GM18519 (cell line): Measurements from ENCODE around the gene BLOC1S5.

Source experiments
- ATAC-seq: cut with Tn5 transposase; IDR thresholded peaks from one replicate; pipeline ENCODE4 v1.9.1; 2021; ENCODE audit warnings: mild to moderate bottlenecking, moderate library complexity; ENCODE audit not compliant: unreplicated experiment, low FRiP score

Gene BLOC1S5

GRCh38 chr6:8082954-8083858 is 19.0 kb upstream of the BLOC1S5 start:
- ATAC-seq, result no peak

- ATAC-seq, result no peak
Measured at GRCh38 chr6:8082572-8082953, 18.4 kb upstream of the BLOC1S5 start.

GRCh38 chr6:8080362-8081151 is 16.4 kb upstream of the BLOC1S5 start:
- ATAC-seq, result no peak

GRCh38 chr6:8079126-8079525 is 14.9 kb upstream of the BLOC1S5 start:
- ATAC-seq, result no peak

- ATAC-seq, result no peak
Measured at GRCh38 chr6:8077991-8078390, 13.8 kb upstream of the BLOC1S5 start.

- no peak for ATAC-seq
Measured at GRCh38 chr6:8075704-8076103, 11.5 kb upstream of the BLOC1S5 start.

- ATAC-seq, result no peak
Measured at GRCh38 chr6:8075185-8075584, 11.0 kb upstream of the BLOC1S5 start.

- ATAC-seq, result no peak
Measured at GRCh38 chr6:8074213-8074612, 10.0 kb upstream of the BLOC1S5 start.

- ATAC-seq, result no peak
Measured at GRCh38 chr6:8073758-8074157, 9.6 kb upstream of the BLOC1S5 start.

- ATAC-seq, result no peak
Measured at GRCh38 chr6:8070718-8071117, 6.5 kb upstream of the BLOC1S5 start.

- ATAC-seq, result no peak
Measured at GRCh38 chr6:8069631-8070284, 5.6 kb upstream of the BLOC1S5 start.

GRCh38 chr6:8069151-8069550 is 5.0 kb upstream of the BLOC1S5 start:
- no peak for ATAC-seq

GRCh38 chr6:8066108-8066507 is 1.9 kb upstream of the BLOC1S5 start:
- no peak for ATAC-seq

- ATAC-seq, result peak; percentile 68
Measured at GRCh38 chr6:8065519-8065911, 1.3 kb upstream of the BLOC1S5 start.

- no peak for ATAC-seq
Measured at GRCh38 chr6:8064638-8065518, 689 bp upstream of the BLOC1S5 start.

GRCh38 chr6:8061736-8062135 is 2.5 kb downstream of the BLOC1S5 start:
- no peak for ATAC-seq

GRCh38 chr6:8060346-8060745 is 3.8 kb downstream of the BLOC1S5 start:
- no peak for ATAC-seq

- no peak for ATAC-seq
Measured at GRCh38 chr6:8059129-8059528, 5.1 kb downstream of the BLOC1S5 start.

- ATAC-seq, result no peak
Measured at GRCh38 chr6:8057793-8058192, 6.4 kb downstream of the BLOC1S5 start.

GRCh38 chr6:8057263-8057662 is 6.9 kb downstream of the BLOC1S5 start:
- no peak for ATAC-seq
